GM21360 (cell line): ENCODE measurements around the gene CFAP300.

ENCODE experiments used
- ATAC-seq: cut with Tn5 transposase; IDR thresholded peaks from one replicate; pipeline ENCODE4 v1.9.1; 2021; ENCODE audit warnings: mild to moderate bottlenecking, moderate library complexity; ENCODE audit not compliant: unreplicated experiment

CFAP300 gene

DNA sequence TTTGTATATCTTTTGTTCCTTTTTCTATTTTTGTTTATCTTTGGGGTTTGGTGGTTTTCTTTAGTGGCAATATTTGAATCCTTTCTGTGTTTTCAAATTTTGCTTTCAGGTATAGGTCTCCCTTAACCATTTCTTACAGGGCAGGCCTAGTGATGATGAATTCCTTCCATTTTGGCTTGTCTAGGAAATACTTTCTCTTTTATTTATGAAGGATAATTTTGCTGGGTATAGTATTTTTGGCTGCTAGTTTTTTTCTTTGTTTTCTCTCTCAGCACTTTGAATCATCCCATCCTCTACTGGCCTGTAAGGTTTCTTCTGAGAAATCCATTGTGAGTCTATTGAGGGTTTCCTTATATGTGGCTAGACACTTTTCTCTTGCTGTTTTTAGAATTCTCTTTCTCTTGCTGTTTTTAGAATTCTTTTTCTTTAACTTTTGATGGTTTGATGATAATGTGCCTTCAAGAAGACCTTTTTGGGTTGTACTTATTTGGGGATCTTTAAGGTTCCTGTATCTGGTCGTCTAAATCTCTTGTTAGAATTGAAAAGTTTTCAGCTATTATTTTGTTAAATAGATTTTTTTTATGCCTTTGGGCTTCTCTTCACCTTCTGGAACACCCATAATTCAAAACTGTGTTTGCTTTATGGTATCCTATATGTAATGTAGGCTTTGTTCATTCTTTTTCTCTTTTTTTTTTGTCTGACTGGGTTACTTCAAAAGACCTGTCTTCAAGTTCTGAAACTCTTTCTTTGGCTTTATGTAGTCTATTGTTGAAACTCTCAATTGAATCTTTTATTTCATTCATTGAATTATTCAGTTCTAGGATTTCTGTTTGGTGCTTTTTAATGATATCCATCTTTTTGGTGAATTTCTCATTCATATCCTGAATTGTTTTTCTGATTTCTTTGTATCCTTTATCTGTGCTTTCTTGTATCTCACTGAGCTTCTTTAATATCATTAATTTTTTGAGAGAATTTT, 24.5 kb downstream of the CFAP300 start:
- no peak for ATAC-seq

DNA sequence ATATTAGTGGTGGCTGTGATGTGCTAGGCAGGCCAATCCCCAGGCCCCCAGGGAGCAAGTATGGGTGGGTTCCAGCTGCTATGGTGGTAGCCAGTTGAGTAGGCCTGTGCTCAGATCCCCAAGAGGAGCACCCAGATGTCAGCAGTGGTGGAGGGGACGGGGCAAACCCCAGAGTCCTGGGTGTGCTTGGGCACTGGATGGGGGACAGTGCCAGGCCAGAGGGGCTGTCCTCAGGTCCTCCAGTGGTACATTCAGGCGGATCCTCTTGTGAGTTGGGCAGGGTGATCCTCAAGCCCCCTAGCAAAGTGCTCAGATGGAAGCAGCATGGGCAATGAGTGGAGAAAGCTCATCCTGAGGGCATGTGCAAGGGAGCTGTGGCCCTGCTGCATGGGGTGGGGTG, 26.0 kb downstream of the CFAP300 start:
- ATAC-seq, result no peak

- ATAC-seq, result no peak
Observed at GRCh38 chr11:102079625-102080024, 32.4 kb downstream of the CFAP300 start.

DNA sequence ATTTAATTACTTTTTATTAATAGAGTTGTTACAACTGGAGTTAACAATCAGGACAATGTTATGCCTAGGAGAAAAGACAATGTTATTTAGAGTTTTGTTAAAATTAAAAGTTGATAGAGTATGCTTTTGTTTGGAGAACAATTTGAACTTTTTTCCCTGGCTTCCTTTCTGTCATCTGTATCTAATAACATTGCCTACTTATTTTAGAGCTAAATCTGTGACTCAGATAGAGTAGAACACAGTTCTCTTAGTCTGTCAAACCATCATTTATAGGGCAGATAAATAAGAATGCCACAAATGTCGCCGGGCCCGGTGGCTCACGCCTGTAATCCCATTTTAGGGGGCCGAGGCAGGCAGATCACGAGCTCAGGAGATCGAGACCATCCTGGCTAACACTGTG, 34.1 kb downstream of the CFAP300 start:
- ATAC-seq, result no peak

DNA sequence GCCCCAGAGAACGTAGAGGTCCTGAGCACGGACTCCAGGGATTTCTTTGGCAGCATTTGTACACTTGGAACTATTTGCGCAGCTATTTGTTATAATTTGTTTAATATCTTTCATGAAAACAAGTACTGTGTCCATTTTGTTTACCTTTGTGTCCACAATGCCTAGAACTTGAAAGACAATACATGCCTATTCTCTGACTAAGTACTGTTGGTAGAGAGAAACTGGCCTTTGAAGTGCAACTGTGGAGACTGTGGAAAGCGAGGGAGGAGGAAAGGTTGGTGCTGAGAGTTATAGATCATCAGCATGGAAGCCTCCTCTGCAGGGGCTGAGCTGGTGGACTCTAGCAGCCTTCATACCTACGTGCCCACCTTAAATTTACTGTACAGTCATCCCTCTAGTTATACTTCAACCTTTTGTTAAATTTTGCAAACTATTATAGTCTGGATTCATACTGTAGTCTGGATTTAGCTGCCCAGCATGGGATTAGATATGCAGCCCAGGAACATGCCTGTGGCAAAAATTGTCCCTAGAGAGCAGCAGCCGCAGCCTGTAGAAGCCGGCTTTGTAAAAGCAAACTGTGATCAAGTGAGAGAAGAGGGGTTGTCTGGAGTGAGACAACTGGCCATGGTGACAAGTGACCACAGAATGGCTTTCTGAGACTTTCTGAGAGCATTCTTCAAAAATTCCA, 38.8 kb downstream of the CFAP300 start:
- ATAC-seq, result no peak

- ATAC-seq, result no peak
Observed at GRCh38 chr11:102097186-102097585, 49.9 kb downstream of the CFAP300 start.

GRCh38 chr11:102099755-102100154, 52.5 kb downstream of the CFAP300 start:
- no peak for ATAC-seq

GRCh38 chr11:102108734-102109440, 61.6 kb downstream of the CFAP300 start:
- ATAC-seq, result no peak

DNA sequence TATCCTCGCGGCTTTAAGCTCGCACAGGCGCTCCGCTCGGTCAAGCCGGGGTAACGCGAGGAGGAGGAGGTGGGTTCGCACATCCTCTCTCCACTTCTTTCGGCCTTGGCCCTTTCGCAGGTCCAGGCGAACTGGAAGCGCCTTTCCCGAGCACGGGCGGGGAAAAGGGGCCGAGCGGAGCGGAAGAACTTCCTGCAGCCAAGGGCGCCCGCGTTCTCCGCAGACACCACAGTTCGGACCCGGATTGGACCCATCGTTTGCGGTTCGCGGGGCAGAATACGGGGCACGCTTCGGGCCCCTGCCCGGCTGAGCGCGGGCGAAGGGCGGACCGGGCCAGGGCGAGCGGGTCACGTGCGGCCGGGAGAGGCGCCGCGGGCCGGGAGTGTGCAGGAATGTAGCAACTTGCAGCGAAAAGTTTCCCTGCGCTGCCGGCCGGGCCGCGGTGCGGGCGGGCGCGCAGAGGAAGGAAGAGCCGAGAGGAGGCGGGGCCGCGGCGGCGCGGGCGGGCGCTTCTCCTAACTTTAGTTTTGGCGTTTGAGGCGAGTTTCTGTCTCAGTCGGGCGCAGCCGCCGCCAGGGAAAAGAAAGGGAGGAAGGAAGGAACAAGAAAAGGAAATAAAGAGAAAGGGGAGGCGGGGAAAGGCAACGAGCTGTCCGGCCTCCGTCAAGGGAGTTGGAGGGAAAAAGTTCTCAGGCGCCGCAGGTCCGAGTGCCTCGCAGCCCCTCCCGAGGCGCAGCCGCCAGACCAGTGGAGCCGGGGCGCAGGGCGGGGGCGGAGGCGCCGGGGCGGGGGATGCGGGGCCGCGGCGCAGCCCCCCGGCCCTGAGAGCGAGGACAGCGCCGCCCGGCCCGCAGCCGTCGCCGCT, 62.9 kb downstream of the CFAP300 start, which contains the start of gene YAP1:
Gene YAP1 (plus strand): TSS at position 552 of the 865 bp plus-strand sequence. CDS start 402 bp downstream, outside the sequence.
- peak; percentile 87 for ATAC-seq

DNA sequence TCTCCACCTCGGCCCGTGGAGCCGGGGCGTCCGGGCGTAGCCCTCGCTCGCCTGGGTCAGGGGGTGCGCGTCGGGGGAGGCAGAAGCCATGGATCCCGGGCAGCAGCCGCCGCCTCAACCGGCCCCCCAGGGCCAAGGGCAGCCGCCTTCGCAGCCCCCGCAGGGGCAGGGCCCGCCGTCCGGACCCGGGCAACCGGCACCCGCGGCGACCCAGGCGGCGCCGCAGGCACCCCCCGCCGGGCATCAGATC, 63.4 kb downstream of the CFAP300 start:
- ATAC-seq, result peak; percentile 17

- no peak for ATAC-seq
Observed at GRCh38 chr11:102111011-102111786, 64.0 kb downstream of the CFAP300 start.

DNA sequence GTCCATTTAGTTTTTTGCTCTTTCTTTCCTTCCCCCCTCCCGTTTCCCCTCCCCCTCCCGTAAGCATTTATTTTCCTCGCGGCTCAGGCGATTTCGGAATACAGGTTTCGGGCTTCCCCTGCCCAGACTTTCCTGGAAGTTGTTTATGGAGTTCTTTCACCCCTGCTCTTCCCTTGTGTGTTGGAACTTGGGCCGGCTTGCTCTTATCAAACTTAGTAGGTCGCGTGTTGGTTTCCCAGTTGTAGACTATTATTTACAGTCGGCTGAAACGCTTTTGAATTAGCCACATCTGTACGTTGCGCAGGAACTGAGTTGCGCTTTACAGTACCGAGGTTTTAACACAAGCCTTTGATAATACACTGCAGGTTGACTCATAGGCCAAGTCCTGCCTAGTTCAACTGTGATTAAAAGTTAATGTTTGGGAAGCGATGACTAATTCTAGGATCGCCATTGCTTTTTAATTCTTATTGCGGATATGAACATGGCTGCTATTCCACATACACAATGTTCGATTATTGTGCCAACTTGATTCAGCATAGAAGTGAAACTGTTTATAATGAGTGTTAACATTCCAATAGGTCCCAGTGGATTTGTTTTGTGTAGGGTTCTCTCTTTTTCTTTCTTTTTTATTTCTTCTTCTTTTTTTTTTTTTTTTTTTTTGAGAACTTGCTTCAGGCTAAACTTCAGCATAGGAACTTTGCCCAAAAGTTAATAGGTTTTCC, 64.7 kb downstream of the CFAP300 start:
- ATAC-seq, result no peak

DNA sequence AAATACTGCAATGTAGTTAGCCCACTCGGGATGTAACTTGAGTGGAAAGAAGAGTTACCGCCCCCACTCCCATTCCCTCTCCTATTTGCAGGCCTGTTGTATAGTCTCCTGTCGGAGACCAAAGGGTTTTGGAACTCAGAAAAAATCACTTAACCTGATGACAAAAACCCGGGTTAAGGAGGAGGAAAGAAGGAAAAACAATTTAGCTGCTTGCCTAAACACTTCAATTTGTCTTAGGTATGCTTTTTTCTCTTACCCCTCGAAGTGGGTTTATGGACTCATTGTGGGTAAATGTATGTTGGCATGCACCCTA, 65.2 kb downstream of the CFAP300 start:
- no peak for ATAC-seq

GRCh38 chr11:102114032-102114431, 66.8 kb downstream of the CFAP300 start:
- no peak for ATAC-seq

DNA sequence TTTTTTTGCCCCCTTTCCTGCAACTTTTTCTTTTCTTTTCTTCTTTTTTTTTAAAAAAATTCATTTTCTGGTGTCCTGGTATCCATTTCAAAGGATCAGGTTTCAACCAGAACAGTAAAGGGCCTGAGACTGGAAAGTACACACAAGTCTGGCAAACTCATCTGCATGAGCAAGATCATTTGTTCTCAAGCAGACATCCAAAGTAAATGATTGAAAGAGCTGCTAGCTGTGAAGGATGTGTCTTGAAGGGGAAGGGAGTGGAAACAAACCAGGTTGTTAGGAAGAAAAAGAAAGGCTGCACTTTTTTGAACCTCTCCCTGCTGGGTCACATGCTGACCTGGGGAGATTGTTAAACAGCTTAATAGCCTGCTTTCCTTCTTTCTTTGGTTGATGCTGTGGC, 68.3 kb downstream of the CFAP300 start:
- ATAC-seq, result no peak

DNA sequence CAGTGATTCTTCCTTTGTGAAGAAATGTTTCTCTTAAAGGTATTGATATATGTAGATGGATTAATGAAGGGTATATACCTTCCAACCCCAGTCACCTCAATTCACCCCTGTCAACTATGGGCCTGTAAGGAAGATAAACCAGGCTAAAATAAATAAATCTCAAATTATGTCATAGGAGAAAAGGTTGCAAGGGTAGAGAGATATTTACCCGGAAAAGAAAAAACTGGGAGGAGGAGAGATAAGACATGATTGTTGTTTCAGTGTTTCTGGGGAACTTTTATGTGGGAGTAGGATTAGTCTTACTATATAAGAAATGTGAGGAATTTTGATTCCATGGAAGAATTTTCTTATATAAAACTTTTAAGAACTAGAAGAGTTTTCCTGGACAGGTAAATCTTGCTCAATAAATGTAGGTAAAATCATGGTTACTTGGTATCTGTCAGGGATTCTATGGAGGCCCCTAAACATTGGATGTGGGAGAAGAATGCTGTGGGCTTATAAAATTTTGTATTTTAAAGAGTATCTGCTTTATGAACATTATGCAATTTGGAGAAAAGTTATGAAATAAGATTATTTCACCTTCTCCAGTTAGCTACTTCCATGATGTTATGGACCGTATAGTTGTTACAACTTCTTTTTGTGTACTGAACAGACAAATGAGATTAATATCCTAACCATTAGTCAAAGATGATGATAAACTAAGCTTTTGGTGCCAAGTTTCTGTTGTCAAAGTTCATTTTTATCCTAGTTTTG, 69.4 kb downstream of the CFAP300 start:
- no peak for ATAC-seq

- ATAC-seq, result no peak
Observed at GRCh38 chr11:102117472-102118113, 70.4 kb downstream of the CFAP300 start.

DNA sequence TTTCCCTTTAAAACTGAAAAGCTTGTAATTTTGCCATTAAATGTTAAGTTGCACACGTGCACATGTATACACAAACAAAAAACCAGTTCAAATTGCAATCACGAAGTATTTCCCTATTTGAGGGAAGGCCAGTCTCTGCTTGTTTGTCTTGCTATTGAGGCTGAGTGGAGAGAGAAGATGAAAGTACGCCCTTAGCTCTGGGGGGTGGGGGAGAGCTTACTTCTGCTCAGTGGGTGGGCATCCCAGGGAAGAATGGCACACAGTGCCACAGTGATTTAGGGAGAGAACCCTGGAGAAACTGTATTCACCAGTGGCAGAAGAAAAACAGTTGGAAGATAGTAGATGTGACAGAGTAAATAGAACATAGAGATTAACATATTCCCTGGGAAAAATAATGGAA, 71.7 kb downstream of the CFAP300 start:
- ATAC-seq, result no peak
